Measurements from ENCODE around the gene OSTF1. TPM values are rescaled to one million over a fixed set of nuclear protein-coding genes. Genes with fewer than 3 reads are reported as not detected.

Gene OSTF1
- total and polyA plus RNA-seq, 2 donors (not counting 1 experiment from before 2014, with no cell fraction given) = 48.4 to 49.9 TPM

DNA sequence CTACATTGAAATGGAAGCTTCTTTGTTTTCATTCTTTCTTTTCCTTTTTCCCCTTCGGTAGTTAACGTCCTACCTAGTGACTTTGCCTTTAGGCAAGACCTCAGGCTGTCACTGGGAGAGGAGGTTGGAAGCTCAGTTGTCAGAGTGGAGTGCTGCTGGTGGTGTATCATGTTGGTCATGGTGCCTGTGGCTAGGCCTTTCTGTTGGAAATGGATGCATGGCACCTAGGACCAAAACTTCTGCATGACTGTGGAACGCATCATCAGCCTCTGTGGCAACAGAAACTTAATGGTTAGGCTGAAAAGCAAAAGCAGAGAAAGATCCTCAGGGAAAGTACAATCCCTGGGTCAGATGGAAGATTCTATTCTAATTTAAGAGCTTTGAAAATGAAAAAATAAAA, 57.9 kb downstream of the OSTF1 start:
- Histone ChIP-seq H3K79me2 (ENCODE audit: control insufficient read depth, insufficient read depth, low read length) (no peaks in the 10 kb centered on the region), H3K36me3 (ENCODE audit: control insufficient read depth, insufficient read depth, low read length) (no peaks in the 10 kb centered on the region), H3K4me1 (ENCODE audit: control insufficient read depth, extremely low read depth, insufficient read depth, low read length) (peaks cover 14% of the 10 kb centered on the region), H3K27ac (ENCODE audit: insufficient read depth, low read length) (no peak overlapping the region), H4K20me1 (ENCODE audit: control insufficient read depth, extremely low read depth, insufficient read depth, low read length) (no peaks in the 10 kb centered on the region), H3K9ac (ENCODE audit: insufficient read depth, low read length) (no peak overlapping the region), H3K4me3 (replicated peaks in 1 of 4; ENCODE audit: control extremely low read depth in 1 of 4, insufficient read depth in 1 of 4, low read depth in 3 of 4, low read length in 4 of 4) (no peak overlapping the region), H3K27me3 (ENCODE audit: control insufficient read depth, insufficient read depth, low read length) (no peaks in the 10 kb centered on the region), H3K4me2 (ENCODE audit: extremely low read depth, insufficient read depth, low read length) (no peak overlapping the region), H3K9me3 (ENCODE audit: control insufficient read depth, insufficient read depth, low read depth, low read length) (no peaks in the 10 kb centered on the region), H2AFZ (ENCODE audit: low read length) (no peak overlapping the region)
- TF ChIP-seq, protein P1, sequence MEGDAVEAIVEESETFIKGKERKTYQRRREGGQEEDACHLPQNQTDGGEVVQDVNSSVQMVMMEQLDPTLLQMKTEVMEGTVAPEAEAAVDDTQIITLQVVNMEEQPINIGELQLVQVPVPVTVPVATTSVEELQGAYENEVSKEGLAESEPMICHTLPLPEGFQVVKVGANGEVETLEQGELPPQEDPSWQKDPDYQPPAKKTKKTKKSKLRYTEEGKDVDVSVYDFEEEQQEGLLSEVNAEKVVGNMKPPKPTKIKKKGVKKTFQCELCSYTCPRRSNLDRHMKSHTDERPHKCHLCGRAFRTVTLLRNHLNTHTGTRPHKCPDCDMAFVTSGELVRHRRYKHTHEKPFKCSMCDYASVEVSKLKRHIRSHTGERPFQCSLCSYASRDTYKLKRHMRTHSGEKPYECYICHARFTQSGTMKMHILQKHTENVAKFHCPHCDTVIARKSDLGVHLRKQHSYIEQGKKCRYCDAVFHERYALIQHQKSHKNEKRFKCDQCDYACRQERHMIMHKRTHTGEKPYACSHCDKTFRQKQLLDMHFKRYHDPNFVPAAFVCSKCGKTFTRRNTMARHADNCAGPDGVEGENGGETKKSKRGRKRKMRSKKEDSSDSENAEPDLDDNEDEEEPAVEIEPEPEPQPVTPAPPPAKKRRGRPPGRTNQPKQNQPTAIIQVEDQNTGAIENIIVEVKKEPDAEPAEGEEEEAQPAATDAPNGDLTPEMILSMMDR (conservative IDR thresholded peaks at IDR 0.05 in 1 of 2, IDR thresholded peaks at IDR 0.05 in 1 of 2; ENCODE audit: low read depth in 1 of 2, low read length in 2 of 2) = no peak
- no peak for TF ChIP-seq EZH2 (IDR thresholded peaks at IDR 0.05; ENCODE audit: low read length, missing control alignments)
- peak; percentile 36 to 64 for DNase-seq (ENCODE audit: low read depth in 2 of 2)

DNA sequence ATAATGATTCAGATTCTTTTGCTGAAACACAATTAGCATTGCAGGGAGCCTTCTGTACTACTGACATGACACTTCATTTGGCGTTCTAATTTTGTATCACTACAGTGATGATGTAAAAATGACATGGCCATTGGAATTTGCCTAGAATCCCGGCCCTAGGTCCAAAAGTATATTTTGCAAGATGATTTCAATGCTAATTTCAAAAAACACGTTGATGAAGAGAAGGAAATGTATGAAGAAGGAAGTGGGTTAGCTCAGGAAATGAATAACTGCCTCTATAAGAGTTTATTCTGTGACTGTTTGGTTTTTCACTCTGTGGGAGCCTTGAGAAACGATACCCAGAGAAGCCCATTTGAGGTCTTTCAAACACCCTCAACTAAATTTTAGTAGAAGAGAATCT, 59.3 kb downstream of the OSTF1 start:
- no peaks in the 10 kb centered on the region for H3K79me2 ChIP-seq (ENCODE audit: control insufficient read depth, insufficient read depth, low read length)
- H3K4me1 ChIP-seq (ENCODE audit: control insufficient read depth, extremely low read depth, insufficient read depth, low read length) = peaks cover 14% of the 10 kb centered on the region
- no peaks in the 10 kb centered on the region for H3K36me3 ChIP-seq (ENCODE audit: control insufficient read depth, insufficient read depth, low read length)
- H3K4me2 ChIP-seq (ENCODE audit: extremely low read depth, insufficient read depth, low read length) = peak overlapping the region; percentile 44
- no peak overlapping the region for H3K4me3 ChIP-seq (replicated peaks in 1 of 4; ENCODE audit: control extremely low read depth in 1 of 4, insufficient read depth in 1 of 4, low read depth in 3 of 4, low read length in 4 of 4)
- H3K9me3 ChIP-seq (ENCODE audit: control insufficient read depth, insufficient read depth, low read depth, low read length) = no peaks in the 10 kb centered on the region
- no peak for TF ChIP-seq EZH2 (IDR thresholded peaks at IDR 0.05; ENCODE audit: low read length, missing control alignments)
- TF ChIP-seq, protein P1 (conservative IDR thresholded peaks at IDR 0.05 in 1 of 2, IDR thresholded peaks at IDR 0.05 in 1 of 2; ENCODE audit: low read depth in 1 of 2, low read length in 2 of 2) = no peak
- no peaks in the 10 kb centered on the region for H4K20me1 ChIP-seq (ENCODE audit: control insufficient read depth, extremely low read depth, insufficient read depth, low read length)
- H3K27ac ChIP-seq (ENCODE audit: insufficient read depth, low read length) = peak overlapping the region; percentile 55
- no peaks in the 10 kb centered on the region for H3K27me3 ChIP-seq (ENCODE audit: control insufficient read depth, insufficient read depth, low read length)
- H2AFZ ChIP-seq (ENCODE audit: low read length) = no peak overlapping the region
- DNase-seq (ENCODE audit: low read depth in 2 of 2) = peak in 1 of 2 donors; percentile 37
- H3K9ac ChIP-seq (ENCODE audit: insufficient read depth, low read length) = no peak overlapping the region

DNA sequence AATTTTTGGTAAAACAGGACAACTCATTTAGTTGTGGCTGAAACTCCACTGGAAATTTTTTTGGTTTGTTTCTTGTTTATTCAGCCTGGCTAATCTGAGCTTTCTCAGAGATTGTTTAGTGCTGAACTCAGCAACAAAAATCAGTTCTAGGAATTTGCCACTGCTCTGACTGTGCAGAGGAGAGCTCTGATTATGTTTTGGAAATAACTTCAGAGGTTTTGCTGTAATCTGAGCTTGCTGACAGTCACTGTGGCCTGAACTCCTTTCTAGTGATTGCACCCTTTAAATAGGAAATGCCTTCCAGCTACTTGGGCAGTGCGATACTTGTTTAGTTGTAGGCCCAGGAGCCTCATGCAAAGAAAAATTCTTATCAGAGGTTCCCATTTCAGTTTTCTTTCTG, 60.2 kb downstream of the OSTF1 start:
- Histone ChIP-seq H3K36me3 (ENCODE audit: control insufficient read depth, insufficient read depth, low read length) (no peaks in the 10 kb centered on the region), H3K4me1 (ENCODE audit: control insufficient read depth, extremely low read depth, insufficient read depth, low read length) (peaks cover 14% of the 10 kb centered on the region), H3K27me3 (ENCODE audit: control insufficient read depth, insufficient read depth, low read length) (no peaks in the 10 kb centered on the region), H2AFZ (ENCODE audit: low read length) (no peak overlapping the region), H4K20me1 (ENCODE audit: control insufficient read depth, extremely low read depth, insufficient read depth, low read length) (no peaks in the 10 kb centered on the region), H3K79me2 (ENCODE audit: control insufficient read depth, insufficient read depth, low read length) (no peaks in the 10 kb centered on the region), H3K4me3 (replicated peaks in 1 of 4; ENCODE audit: control extremely low read depth in 1 of 4, insufficient read depth in 1 of 4, low read depth in 3 of 4, low read length in 4 of 4) (no peak overlapping the region), H3K9me3 (ENCODE audit: control insufficient read depth, insufficient read depth, low read depth, low read length) (no peaks in the 10 kb centered on the region), H3K4me2 (ENCODE audit: extremely low read depth, insufficient read depth, low read length) (peak overlapping the region; percentile 27), H3K27ac (ENCODE audit: insufficient read depth, low read length) (peak overlapping the region; percentile 17), H3K9ac (ENCODE audit: insufficient read depth, low read length) (no peak overlapping the region)
- peak; percentile 93 to 96 for DNase-seq (ENCODE audit: low read depth in 2 of 2)
- TF ChIP-seq, protein P1 (conservative IDR thresholded peaks at IDR 0.05 in 1 of 2, IDR thresholded peaks at IDR 0.05 in 1 of 2; ENCODE audit: low read depth in 1 of 2, low read length in 2 of 2) = no peak
- TF ChIP-seq EZH2 (IDR thresholded peaks at IDR 0.05; ENCODE audit: low read length, missing control alignments) = no peak
